Caco-2 (cell line): ENCODE results near the gene ZNF668. TPM values are rescaled to one million over a fixed set of nuclear protein-coding genes. Genes with fewer than 3 reads are reported as not detected.

Experiments used
- BruUV-seq: library from RNA; stranded (reverse); fragments of 400-500 nt; replicated peaks from 2 replicates; lab custom pipeline; 2021; lab: Mats Ljungman, UMichigan
- CTCF ChIA-PET: fragments of 300-600 bp; sonication (Branson Sonifier 250); formaldehyde crosslinking; loops from one replicate; lab custom pipeline; 2022; ENCODE audit warnings: antibody characterized with exemption; lab: Charles Lee
- POLR2A ChIA-PET: fragments of 300-600 bp; sonication (Branson Sonifier 250); formaldehyde crosslinking; loops from one replicate; lab custom pipeline; 2022; ENCODE audit warnings: antibody characterized with exemption; lab: Charles Lee
- DNase-seq, 2 experiments: peaks; one replicate each; pipeline versions ENCODE4 v3.0.0 to v3.0.0-alpha.2; 2020 to 2022
- H3K27me3 ChIP-seq: replicated peaks from 2 replicates; pipeline ENCODE4 v1.6.0; 2011; ENCODE audit warnings: low read length; ENCODE audit not compliant: control insufficient read depth, insufficient read depth
- H3K36me3 ChIP-seq: 2 replicates; pipeline ENCODE4 v1.5.1; 2011; ENCODE audit warnings: low read length; ENCODE audit not compliant: control insufficient read depth, insufficient read depth
- H3K4me1 ChIP-seq: fragments of 250-450 bp; sonication (Bioruptor Pico); 2 replicates; pipeline ENCODE4 v1.5.1; 2020; ENCODE audit warnings: mild to moderate bottlenecking
- H3K4me3 ChIP-seq: 2 replicates; pipeline ENCODE4 v1.5.1; 2011; ENCODE audit warnings: low read depth, mild to moderate bottlenecking, control low read depth, low read length
- H3K9me3 ChIP-seq: fragments of 250-450 bp; sonication (Bioruptor Pico); 2 replicates; pipeline ENCODE4 v1.5.1; 2020; ENCODE audit warnings: mild to moderate bottlenecking, moderate library complexity
- H3K27ac Mint-ChIP-seq: one replicate; pipeline ENCODE4 v1.8.0; 2022; ENCODE audit warnings: mixed read lengths; ENCODE audit not compliant: unreplicated experiment
- H3K27me3 Mint-ChIP-seq: one replicate; pipeline ENCODE4 v1.8.0; 2022; ENCODE audit warnings: mixed read lengths; ENCODE audit not compliant: insufficient read depth, unreplicated experiment
- H3K36me3 Mint-ChIP-seq: one replicate; pipeline ENCODE4 v1.8.0; 2022; ENCODE audit warnings: mild to moderate bottlenecking, mixed read lengths; ENCODE audit not compliant: insufficient read depth, unreplicated experiment
- H3K4me1 Mint-ChIP-seq: one replicate; pipeline ENCODE4 v1.8.0; 2022; ENCODE audit warnings: low read depth, mixed read lengths; ENCODE audit not compliant: unreplicated experiment
- H3K4me3 Mint-ChIP-seq: one replicate; pipeline ENCODE4 v1.8.0; 2022; ENCODE audit warnings: mild to moderate bottlenecking, moderate library complexity, mixed read lengths; ENCODE audit not compliant: unreplicated experiment
- H3K9me3 Mint-ChIP-seq: one replicate; pipeline ENCODE4 v1.8.0; 2022; ENCODE audit warnings: mixed read lengths; ENCODE audit not compliant: unreplicated experiment
- CTCF ChIP-seq, 2 experiments: fragments of 200-600 bp in 1 of 2; IDR thresholded peaks; 1 replicate in 1 of 2; 2 replicates in 1 of 2; pipeline versions ENCODE4 v1.5.1 to v1.8.0; 2011 to 2022; ENCODE audit warnings: antibody characterized with exemption in 1 of 2, control low read depth in 1 of 2, inconsistent platforms in 1 of 2, low read depth in 1 of 2, low read length in 1 of 2, mild to moderate bottlenecking in 1 of 2, moderate library complexity in 1 of 2; ENCODE audit not compliant: insufficient read depth in 1 of 2, severe bottlenecking in 1 of 2, unreplicated experiment in 1 of 2
- intact Hi-C: fragments of 100-400 bp; cut with micrococcal nuclease; formaldehyde crosslinking; loops from one replicate; pipeline ENCODE4 v1.10.0; 2022; ENCODE audit not compliant: unreplicated experiment
- total RNA-seq: library from RNA; stranded (reverse); gene quantifications from 2 replicates; pipeline ENCODE4 v1.2.3, GENCODE V29; 2022

The ZNF668 gene
- total RNA-seq, 1 experiment from 2014 or later, result 8.7 TPM

- Mint-ChIP-seq H3K36me3 (peaks cover 7% of the 10 kb centered on the region), H3K4me3 (peak overlapping the region; percentile 98), H3K27ac (no peak overlapping the region), H3K4me1 (peaks cover 15% of the 10 kb centered on the region), H3K27me3 (no peaks in the 10 kb centered on the region), H3K9me3 (peaks cover 8% of the 10 kb centered on the region)
- H3K9me3 ChIP-seq, result no peaks in the 10 kb centered on the region
- ChIA-PET POLR2A (interaction anchor here (1.1 to 1.3 kb wide), 2 partner anchors 24 to 42 kb away, joined by 3 read pairs; partner anchors contain the start of genes KAT8 and PRSS8), CTCF (interaction anchor here (0.9 to 1.3 kb wide), 2 partner anchors 19 to 48 kb away, joined by 3 to 4 read pairs; partner anchors contain the start of genes ZNF646 and ZNF668)
- TF ChIP-seq CTCF (IDR thresholded peaks at IDR 0.05; ENCODE audit: insufficient read depth in 1 of 2, low read depth in 1 of 2, low read length in 1 of 2, severe bottlenecking in 1 of 2, unreplicated experiment in 1 of 2), result peak in 1 of 2 experiments; percentile 7
- BruUV-seq, result no TSS peak
- peak; percentile 53 to 63 for DNase-seq
- H3K4me3 ChIP-seq, result peak overlapping the region; percentile 97
- no peaks in the 10 kb centered on the region; the same call in 1 of the 2 replicates for H3K36me3 ChIP-seq
- H3K4me1 ChIP-seq, result no peaks in the 10 kb centered on the region
- intact Hi-C loops, result no loop called here
- H3K27me3 ChIP-seq, result no peaks in the 10 kb centered on the region
These were observed 19.2 kb upstream of the ZNF668 start for GRCh38 chr16:31093132-31093703.

- H3K9me3 Mint-ChIP-seq, result peaks cover 8% of the 10 kb centered on the region
- ChIA-PET CTCF (no interaction called here), POLR2A (interaction anchor here (0.6 to 1.1 kb wide), 3 partner anchors 18 to 616 kb away, joined by 5 to 7 read pairs (median 5); partner anchors contain the start of gene KAT8)
- Histone ChIP-seq H3K9me3 (no peaks in the 10 kb centered on the region), H3K4me3 (no peak overlapping the region), H3K27me3 (no peaks in the 10 kb centered on the region), H3K4me1 (no peaks in the 10 kb centered on the region), H3K36me3 (no peaks in the 10 kb centered on the region; the same call in 1 of the 2 replicates)
- intact Hi-C loops, result no loop called here
- no peak for DNase-seq
- H3K4me1 Mint-ChIP-seq, result peaks cover 15% of the 10 kb centered on the region
- H3K27ac Mint-ChIP-seq, result no peak overlapping the region
- peak overlapping the region; percentile 98 for H3K4me3 Mint-ChIP-seq
- no TSS peak for BruUV-seq
- TF ChIP-seq CTCF (IDR thresholded peaks at IDR 0.05; ENCODE audit: insufficient read depth in 1 of 2, low read depth in 1 of 2, low read length in 1 of 2, severe bottlenecking in 1 of 2, unreplicated experiment in 1 of 2), result no peak
- peaks cover 7% of the 10 kb centered on the region for H3K36me3 Mint-ChIP-seq
- no peaks in the 10 kb centered on the region for H3K27me3 Mint-ChIP-seq
These were observed 18.3 kb upstream of the ZNF668 start for GRCh38 chr16:31092330-31092729.

GRCh38 chr16:31090540-31090939 lies 16.5 kb upstream of the ZNF668 start:
- H3K9me3 ChIP-seq, result no peaks in the 10 kb centered on the region
- no peaks in the 10 kb centered on the region for H3K4me1 ChIP-seq
- no TSS peak for BruUV-seq
- DNase-seq, result no peak
- ChIA-PET POLR2A (no interaction called here), CTCF (no interaction called here)
- H3K27me3 Mint-ChIP-seq, result no peaks in the 10 kb centered on the region
- TF ChIP-seq CTCF (IDR thresholded peaks at IDR 0.05; ENCODE audit: insufficient read depth in 1 of 2, low read depth in 1 of 2, low read length in 1 of 2, severe bottlenecking in 1 of 2, unreplicated experiment in 1 of 2), result no peak
- H3K27ac Mint-ChIP-seq, result no peak overlapping the region
- H3K36me3 ChIP-seq, result no peaks in the 10 kb centered on the region; the same call in 1 of the 2 replicates
- no peaks in the 10 kb centered on the region for H3K9me3 Mint-ChIP-seq
- H3K36me3 Mint-ChIP-seq, result peaks cover 13% of the 10 kb centered on the region
- peaks cover 9% of the 10 kb centered on the region for H3K4me1 Mint-ChIP-seq
- intact Hi-C loops, result no loop called here
- H3K27me3 ChIP-seq, result no peaks in the 10 kb centered on the region
- no peak overlapping the region for H3K4me3 Mint-ChIP-seq
- H3K4me3 ChIP-seq, result no peak overlapping the region
